GM19023 (cell line): ENCODE measurements around the gene DCLK2.

ENCODE experiments used
- ATAC-seq: cut with Tn5 transposase; IDR thresholded peaks from one replicate; pipeline ENCODE4 v1.9.1; 2021; ENCODE audit warnings: mild to moderate bottlenecking, moderate library complexity; ENCODE audit not compliant: unreplicated experiment

Gene DCLK2

DNA sequence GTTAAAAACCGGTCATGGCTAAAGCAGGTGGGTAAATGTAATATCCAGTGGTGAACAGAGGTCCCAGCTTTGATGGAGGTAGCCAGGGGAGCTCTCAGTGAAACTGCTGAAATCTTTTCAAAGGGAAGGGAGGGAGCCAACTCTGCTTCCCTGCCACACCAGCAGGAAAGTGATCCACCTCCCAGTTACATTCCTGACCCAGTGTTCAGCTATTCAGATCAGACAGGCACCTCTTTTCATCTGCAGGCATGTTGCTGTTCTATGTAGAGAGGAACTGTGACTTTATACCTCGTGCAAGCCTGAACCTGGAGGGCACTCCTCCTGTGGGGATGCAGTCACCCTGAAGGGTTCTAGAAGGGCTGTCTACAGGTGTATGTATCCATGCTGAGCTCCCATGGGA is 37.6 kb downstream of the DCLK2 start:
- no peak for ATAC-seq

DNA sequence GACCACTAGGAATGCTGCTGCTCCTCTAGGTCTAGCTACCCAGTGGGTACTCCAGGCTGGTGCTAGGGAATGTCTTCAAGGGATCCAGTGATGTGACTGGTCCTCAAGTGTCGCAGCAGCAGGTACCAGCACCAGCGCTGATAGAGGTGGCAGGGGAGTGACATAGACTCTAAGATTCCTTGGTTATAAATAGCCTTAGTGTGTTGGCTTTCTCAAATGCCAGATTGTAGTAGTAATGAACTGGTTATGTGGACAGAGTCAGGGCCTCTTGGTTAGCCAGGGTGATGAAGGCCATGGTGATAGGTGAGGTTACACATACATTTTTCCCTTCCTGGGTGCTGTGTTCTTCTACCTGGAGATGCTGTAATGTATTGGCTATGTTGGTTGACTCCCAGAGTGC is 38.3 kb downstream of the DCLK2 start:
- no peak for ATAC-seq

DNA sequence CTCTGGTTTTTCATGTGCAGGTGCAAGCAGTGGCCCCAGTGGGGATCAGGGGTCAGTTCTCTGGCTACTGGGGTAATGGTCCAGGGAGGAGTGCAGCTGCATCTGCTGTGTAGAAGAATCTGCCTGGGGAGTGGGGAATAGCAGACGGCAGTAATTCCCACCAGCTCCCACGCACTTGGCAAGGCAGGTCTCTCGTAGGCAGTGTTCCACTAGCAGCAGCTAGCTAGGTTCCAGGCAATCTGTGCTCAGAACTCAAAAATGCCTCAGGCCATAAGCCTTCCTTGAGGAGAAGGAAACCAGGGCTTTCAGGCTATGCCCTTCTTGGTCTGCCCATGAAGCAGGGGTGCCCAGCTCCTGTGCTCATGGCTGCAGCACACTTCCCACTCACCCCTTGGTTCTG is 38.8 kb downstream of the DCLK2 start:
- no peak for ATAC-seq

DNA sequence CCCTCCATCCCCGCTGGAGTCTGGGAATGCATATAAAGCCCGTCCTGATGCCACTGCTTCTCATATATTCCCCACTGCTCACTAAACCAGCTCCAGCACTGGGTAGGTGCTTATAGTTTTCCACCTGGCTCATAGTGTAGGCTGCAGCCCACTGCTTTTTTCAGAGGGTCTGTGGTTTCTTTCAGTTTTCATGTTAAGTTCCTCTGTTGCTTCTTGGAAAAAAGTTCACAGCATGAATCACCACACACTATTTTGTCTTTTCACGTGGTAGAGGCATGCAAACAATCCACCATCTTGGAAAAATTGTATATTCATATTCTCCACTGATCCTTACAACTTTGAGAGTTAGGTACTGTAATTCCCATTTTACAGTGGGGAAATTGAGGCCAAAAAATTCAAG is 39.4 kb downstream of the DCLK2 start:
- ATAC-seq: no peak

DNA sequence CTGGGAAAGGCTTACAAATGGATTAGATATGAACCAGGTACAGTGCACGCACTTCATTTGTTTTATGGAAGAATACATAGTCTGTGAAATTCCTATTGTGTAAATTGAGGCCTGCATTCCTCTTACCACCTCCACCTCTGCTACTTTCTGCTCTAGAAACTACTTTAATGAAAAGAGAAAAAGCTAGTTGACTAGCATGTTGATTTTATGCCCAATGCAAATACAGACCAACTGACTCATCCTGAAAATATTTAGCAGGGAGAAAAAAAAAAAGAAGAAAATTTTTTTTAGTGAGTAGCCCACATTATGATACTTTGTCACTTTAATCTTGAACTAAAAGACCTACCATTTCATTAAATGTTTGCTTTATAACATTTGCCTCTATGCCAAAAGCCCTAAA is 41.2 kb downstream of the DCLK2 start:
- no peak for ATAC-seq

DNA sequence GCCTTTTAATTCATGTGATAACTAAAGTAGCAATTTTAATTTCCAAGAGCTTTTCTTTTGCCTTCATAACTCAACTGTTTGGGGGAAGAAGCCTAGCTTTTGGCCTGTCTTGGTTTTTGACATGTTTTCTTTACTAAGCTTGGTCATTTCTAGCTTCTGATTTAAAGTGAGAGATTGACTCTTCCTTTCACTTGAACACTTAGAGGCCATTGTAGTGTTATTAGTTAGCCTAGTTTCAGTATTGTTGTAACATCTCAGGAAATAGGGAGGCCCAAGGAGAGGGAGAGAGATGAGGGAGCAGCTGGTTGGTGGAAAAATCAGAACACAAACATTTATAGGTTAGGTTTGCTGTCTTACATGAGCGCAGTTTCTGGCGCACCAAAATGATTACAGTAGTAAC is 44.8 kb downstream of the DCLK2 start:
- no peak for ATAC-seq

DNA sequence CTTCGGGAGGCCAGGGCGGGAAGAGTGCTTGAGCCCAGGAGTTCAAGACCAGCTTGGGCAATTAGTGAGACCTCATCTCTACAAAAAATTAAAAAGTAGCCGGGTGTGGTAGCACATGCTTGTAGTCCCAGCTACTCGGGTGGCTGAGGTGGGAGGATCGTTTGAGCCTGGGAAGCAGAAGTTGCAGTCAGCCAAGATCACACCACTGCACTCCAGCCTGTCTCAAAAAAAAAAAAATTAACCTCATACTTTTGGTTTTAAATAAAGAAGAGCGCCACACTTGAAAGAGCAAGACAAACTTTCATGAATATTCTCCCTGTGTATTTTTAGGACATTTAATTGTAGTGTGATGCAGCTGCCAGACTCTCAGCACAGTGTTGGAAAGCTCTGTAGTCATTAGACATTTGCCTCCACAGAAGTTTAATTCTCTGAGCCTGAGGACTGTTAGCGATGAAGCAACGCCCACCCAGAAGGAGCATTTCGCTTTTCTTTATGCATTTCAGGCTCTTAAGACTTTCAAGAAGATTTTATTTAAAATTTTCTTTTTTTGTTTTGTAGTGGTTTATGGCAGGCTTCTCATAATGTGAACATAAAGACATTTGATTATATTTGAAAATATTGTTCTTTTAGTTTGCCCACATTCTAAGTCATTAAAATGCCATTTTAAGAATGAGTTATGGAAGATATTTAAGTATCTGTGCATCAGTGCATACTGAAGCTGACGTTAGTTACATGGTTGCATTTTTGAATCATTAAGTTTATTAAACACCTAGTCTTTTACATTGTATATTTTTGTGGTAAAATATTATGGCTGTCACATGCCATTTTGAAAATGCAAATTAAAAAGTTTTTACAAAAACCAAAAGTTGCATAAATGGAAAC is 45.8 kb downstream of the DCLK2 start:
- ATAC-seq: no peak

DNA sequence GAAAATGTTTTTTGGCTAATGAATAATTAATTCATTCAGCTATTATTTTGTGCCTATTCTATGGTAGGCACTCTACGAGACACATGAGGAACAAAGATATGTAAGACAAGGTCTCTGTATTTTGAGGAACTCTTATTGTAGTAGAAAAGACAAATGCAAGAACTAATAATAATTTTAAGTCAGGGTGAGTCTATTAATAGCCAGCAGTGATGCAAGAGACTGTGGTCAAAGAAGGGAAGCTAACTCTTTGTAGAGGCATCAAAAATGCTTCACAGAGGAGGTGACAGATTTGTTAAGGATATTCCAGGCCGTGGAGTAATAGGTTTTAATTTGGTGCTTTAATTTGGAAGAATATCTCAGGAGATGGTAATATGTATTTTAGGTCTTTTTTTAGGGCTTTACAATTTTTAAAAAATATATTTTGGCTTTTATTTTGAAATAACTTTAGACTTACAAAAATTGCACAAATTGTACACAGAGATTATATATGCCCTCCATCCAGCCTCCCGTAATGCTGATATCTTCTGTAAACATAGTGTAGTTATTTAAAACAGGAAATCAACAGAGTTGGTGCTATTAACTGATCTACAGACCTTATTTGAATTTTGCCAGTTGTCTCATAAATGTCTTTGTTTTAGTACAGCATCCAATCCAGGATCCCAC is 48.1 kb downstream of the DCLK2 start:
- ATAC-seq: no peak

DNA sequence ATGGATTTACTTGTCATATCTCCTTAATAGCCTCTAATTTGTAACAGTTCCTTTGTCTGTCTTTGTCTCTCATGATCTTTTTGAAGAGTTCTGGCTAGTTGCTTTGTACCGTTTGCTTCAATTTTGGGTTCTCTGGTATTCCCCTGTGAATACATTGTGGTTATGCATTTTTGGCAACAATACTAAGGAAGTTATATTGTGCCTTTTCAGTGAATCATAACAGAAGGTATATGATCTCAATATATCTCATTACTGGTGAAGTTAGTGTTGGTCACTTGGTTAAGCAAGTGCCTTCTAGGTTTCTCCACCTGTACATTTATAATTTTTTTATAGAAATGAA is 48.6 kb downstream of the DCLK2 start:
- ATAC-seq: no peak

DNA sequence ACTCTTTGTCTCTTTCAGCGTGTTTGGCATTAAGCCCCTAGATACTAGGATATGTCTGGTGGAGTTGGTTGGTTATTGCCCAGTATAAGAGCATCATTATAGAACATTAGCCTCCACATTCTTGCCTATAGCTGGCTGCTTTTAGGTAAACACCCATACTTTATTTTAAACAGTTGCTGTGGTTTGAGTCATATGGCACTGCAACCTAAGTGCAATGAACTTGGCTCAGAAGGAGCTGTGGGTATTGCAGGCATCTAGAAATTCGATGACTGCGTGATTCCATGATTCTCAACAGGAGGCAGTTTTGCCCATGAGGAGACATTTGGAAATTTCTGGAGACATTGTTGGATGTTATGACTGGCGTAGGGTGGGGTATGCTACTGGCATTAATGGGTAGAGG is 49.5 kb downstream of the DCLK2 start:
- ATAC-seq: no peak

DNA sequence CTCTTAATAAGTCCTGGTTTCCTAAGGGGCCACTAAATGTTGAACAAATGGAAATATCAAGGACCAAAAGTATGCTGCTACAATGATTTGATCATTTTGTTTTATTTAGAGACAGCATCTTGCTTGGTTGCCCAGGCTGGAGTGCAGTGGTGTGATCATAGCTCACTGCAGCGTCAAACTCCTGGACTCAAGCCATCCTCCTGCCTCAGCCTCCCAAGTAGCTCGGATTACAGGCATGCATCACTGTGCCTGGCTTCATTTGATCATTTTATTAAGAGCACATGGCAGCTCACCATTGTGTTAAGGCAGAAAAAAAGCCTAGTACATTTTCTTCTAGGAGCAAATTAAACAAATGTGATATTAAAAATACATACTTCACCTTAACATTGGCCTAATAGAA is 52.7 kb downstream of the DCLK2 start:
- ATAC-seq: no peak

DNA sequence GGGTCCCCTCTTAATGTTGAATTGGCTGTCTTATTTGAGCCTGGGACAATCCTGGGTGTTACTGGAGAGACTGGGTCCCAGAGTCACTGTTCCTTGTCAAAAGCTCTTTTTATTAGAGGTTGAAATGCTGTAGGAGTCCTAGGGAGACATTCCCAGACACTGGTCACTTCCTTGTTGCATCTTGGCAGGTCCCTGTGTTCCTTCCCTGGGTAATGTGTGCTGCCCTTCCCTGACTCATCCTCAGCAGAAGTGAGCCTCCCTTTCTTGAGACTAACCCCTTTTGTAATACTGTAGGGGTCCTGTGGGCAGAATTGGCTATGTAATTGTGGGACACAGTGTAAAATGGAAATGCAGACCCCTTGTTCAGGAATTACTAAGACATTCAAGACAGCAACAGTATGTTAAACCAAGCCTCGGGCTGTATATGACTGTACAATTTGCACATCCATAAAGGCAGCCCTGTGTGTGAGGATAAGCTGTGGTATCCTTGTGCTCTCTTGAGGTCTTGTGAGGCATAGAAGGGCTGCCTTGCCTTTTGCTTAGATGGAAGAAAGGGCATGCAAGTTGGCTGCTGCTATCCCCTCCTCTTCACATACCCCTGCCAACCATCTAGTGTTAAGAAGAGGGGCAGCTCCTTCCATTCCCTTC is 53.5 kb downstream of the DCLK2 start:
- no peak for ATAC-seq

DNA sequence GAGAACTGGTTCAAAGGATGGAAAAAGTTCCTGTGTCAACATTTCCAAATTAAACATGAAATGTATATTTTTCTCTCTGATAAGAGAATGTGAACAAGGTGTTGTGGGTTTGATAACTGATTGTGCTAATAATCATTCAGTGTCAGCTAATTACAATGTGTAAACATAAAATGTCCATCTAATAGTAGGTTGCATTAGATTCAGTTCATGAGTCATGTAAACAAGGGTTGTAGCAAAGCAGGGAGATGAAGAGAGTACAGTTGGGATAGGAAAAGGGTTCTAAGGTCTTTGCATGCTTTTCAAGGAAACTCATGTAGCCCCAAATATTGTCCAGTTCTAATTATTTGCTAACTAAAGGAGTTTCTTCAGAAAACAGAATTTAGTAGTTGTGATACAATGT is 55.4 kb downstream of the DCLK2 start:
- no peak for ATAC-seq

DNA sequence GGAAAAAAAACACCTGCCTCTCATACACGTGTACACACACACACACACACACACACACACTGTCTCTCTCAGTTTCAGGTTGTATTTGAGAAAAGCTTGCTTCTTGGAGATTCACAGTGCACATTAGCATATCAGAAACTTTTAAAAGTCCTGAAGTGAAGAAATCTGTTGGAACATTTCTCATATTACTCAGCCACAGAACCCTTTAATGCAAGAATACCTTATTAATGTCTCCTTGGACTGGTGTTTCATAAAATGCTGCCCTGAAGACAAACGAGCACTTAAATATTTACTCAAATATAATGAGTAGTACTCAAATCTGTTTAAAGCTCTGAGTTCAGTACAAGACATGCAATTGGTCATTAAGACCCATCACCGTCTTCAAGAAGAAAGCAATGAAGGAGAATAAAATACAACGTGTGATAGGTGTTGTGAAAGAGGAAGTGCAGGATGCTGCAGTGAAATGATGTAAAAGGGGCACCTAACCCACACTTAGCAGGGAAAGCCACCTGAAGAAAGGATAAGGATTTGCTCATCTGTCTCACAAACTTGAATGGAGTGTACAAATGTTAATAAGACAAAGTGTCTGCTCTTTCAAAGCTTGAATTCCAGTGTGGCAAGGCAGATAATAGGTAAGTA is 57.0 kb downstream of the DCLK2 start:
- no peak for ATAC-seq

DNA sequence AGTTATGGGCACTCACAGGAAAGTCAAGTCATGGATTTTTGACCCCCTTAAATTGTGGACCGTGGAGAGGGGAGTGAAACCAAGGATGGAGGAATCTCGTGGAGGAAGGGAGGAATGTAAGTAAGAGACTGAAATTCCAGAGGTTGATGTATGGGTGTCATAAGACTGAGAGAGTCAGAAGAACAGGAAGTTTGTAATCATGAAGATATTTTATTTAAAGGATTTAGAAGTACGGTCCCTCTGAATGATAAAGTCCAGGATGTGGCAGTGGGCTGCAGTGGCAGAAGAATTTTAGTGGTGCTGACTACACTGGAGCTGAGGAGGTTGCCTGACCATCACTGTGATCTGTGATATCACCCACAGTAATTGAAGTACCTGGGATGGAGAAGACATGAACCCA is 57.8 kb downstream of the DCLK2 start:
- ATAC-seq: no peak

DNA sequence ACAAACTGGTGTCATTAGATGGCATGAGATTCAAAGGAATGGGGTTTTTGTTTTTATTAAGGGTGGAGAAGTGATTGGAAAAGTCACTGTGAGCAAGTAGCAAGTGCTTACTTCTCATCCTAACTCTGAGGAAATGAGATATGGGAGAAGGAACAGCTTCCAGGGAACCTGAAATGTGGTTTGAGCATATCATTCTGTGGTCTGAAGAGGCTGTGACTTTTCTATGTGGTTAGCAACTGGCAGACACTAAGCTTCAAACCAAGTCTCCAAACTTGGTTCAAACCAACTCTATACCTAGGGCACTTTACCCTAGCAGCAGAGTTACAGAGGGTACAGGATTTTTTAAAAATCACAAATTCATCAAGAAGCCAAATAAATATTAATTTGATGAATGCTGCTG is 58.2 kb downstream of the DCLK2 start:
- ATAC-seq: no peak

DNA sequence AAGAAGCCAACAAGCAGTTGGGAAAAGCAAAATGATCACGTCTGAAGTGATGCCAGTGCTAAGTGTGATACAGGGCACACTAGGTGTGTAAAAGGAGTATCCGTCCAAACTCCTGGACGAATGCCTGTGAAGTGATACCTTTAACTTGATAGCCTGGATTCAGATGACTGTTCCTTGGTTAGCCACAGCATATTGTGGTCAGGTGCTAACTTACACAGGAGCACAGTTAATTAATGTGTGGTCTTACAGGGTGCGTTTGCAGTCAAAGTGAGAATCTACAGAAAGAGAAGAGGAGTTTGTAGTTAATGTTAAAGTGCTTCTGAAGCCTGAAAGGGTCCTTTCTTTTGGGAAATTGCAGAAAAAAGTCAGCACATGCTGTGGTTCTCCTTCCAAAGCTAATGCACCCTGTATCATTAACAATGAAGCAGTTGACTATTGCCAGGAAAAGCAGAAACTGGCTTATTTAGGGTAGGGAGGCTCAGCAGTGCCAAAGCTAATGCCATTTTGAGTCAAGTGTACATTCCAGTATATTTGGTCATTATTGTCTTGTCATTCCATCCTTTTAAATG is 61.1 kb downstream of the DCLK2 start:
- no peak for ATAC-seq

DNA sequence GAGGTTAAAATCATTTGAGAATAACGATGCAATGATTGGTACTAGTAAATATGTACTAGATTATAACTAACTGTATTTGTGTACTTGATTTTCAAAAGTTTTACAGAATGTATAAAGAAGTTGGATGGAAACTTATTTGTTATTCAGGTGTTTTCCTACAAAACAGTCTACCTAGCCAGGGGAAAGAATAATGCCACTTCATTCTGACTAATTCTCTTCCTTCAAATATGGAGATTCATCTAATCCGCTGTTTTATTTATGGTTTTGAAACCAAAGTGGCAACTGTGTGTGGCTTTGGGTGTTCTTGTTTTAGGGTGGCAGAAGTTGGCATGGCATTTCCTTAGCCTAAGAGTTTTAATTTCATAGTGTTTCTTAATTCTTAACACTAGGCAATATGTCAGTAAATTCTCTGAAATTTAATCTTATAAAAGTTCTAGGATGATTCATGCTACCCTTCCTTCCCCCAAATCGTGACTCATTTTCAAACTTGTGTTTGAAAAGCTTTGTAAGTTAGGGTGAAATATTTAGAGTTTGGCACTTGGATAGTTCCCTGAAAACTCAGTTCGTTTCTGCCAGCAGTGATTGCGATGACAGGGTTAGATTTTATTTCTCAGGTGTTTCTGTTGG is 62.6 kb downstream of the DCLK2 start:
- ATAC-seq: no peak

DNA sequence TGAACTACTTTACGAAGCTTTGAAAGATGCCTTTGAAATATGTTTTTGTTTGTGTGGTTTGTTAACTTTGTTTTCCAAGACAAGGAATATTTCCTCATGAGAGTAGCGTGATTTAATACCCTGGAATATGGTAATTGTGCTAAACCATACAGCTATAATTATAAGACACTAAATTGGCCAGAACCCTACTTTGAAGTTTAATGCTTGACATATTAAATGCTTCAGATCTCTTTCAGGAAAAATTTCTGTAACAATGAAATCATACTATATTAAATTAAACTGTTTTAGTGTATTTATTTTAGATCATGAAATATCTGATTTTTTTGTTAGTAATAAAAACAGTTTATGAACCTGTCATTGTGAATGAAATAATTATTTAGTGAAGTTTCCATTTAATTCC is 63.5 kb downstream of the DCLK2 start:
- ATAC-seq: no peak

DNA sequence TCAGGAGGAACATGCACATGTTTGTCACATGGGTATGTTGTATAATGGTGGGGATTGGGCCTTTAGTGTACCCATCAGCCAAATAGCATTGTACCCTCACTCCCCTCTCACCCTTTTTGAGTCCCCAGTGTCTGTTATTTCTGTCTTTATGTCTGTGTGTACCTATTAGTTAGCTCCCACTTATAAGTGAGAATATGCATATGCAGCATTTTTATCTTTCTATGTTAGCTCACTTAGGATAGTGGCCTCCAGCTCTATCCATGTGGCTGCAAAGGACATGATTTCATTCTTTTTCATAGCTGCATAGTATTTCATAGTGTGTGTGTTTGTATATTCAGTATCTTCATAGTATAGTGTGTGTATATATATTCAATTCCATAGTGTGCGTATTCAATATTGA is 64.6 kb downstream of the DCLK2 start:
- ATAC-seq: no peak
